Neural progenitor cell (in vitro differentiated cells): ENCODE results near the gene SMOC2.

Experiments
- CTCF ChIP-seq: fragments of 200-600 bp; sonication (generic); IDR thresholded peaks from 2 replicates; pipeline ENCODE4 v1.5.1; 2017; ENCODE audit warnings: antibody characterized with exemption, mild to moderate bottlenecking
- EZH2 ChIP-seq: fragments of 200-600 bp; sonication (generic); IDR thresholded peaks from 2 replicates; pipeline ENCODE4 v1.6.1; 2017; ENCODE audit warnings: antibody characterized with exemption, mild to moderate bottlenecking, moderate library complexity

GRCh38 chr6:168583821-168584220 lies 142.8 kb downstream of the SMOC2 start:
- no peak for TF ChIP-seq EZH2
- TF ChIP-seq CTCF, result no peak
